ENCODE results near the gene DOC2A. TPM values are rescaled to one million over a fixed set of nuclear protein-coding genes. Genes with fewer than 3 reads are reported as not detected.

The DOC2A gene
- total and polyA plus RNA-seq, 2 donors (not counting 3 experiments of a cell fraction or from before 2014, with no cell fraction given): 0.60 to 0.63 TPM

- Histone ChIP-seq H3K79me2 (ENCODE audit: control insufficient read depth, insufficient read depth, low read length) (no peaks in the 10 kb centered on the region), H3K4me3 (replicated peaks in 1 of 3; ENCODE audit: insufficient read depth in 1 of 3, low read depth in 1 of 3, low read length in 3 of 3) (no peak overlapping the region), H3K27me3 (ENCODE audit: control insufficient read depth in 2 of 2, insufficient read depth in 2 of 2, low read length in 2 of 2) (peaks cover 19 to 20% of the 10 kb centered on the region in 2 experiments), H3K4me1 (ENCODE audit: control insufficient read depth, extremely low read depth, insufficient read depth, low read length) (no peaks in the 10 kb centered on the region), H3K36me3 (ENCODE audit: control insufficient read depth in 2 of 2, extremely low read depth in 1 of 2, insufficient read depth in 2 of 2, low read length in 2 of 2) (no peaks in the 10 kb centered on the region), H4K20me1 (replicated peaks; ENCODE audit: control insufficient read depth, extremely low read depth, insufficient read depth, low read length) (no peaks in the 10 kb centered on the region), H3K9me3 (replicated peaks; ENCODE audit: control insufficient read depth, insufficient read depth, low read length) (no peaks in the 10 kb centered on the region), H3K27ac (ENCODE audit: insufficient read depth, low read depth, low read length) (no peak overlapping the region), H3K4me2 (ENCODE audit: insufficient read depth, low read length) (no peak overlapping the region), H3K9ac (replicated peaks; ENCODE audit: extremely low read depth, insufficient read depth, low read length) (no peak overlapping the region), H3K9me1 (replicated peaks; ENCODE audit: control insufficient read depth, extremely low read depth, insufficient read depth, low read length) (no peaks in the 10 kb centered on the region), H2AFZ (ENCODE audit: low read depth, low read length) (no peak overlapping the region)
- DNase-seq (ENCODE audit: low read depth, low spot score) (no peak), FAIRE-seq (no peak)
- CTCF ChIA-PET: interaction anchor here (0.8 to 3.1 kb wide), 10 partner anchors 10 to 344 kb away, joined by 3 to 33 read pairs (median 6); partner anchors contain the start of genes PAGR1 and TMEM219
- TF ChIP-seq MAX (IDR thresholded peaks at IDR 0.05; ENCODE audit: insufficient read depth, insufficient read length): no peak
- TF ChIP-seq CTCF (IDR thresholded peaks at IDR 0.05; ENCODE audit: extremely low read depth in 1 of 2, insufficient read depth in 1 of 2, low read depth in 1 of 2, low read length in 2 of 2): no peak
- no peak for TF ChIP-seq MYC (IDR thresholded peaks at IDR 0.05; ENCODE audit: low read depth, low read length)
- TF ChIP-seq GATA2 (IDR thresholded peaks at IDR 0.05; ENCODE audit: insufficient read depth, insufficient read length, low read depth, low read length): no peak
- TF ChIP-seq JUN (IDR thresholded peaks at IDR 0.05; ENCODE audit: borderline replicate concordance, insufficient read depth, insufficient read length, low read depth): no peak
- no peak for TF ChIP-seq FOS (IDR thresholded peaks at IDR 0.05; ENCODE audit: borderline replicate concordance, insufficient read depth, low read length)
- no peak for TF ChIP-seq POLR2A (IDR thresholded peaks at IDR 0.05; ENCODE audit: low read depth, low read length)
- TF ChIP-seq EZH2 (IDR thresholded peaks at IDR 0.05; ENCODE audit: borderline replicate concordance, low read depth, low read length, severe bottlenecking): no peak
- dilution Hi-C loops (cut with MboI; ENCODE audit: extremely low pct_ligation_motif_present, low sequenced_read_pairs) (no loop called here), intact Hi-C loops (cut with micrococcal nuclease) (loop anchor here (2.0 kb wide), 1 partner anchor 22 kb away; no protein-coding TSS in a partner anchor)
- BruUV-seq (replicated peaks): no TSS peak
- POLR2A ChIA-PET: no interaction called here
Measured at GRCh38 chr16:30033270-30033669, 22.4 kb upstream of the DOC2A start.

Measured in endothelial cell of umbilical vein (primary cell).